CD4-positive, alpha-beta T cell treated with Interleukin-15 for 1 hour (primary cell): ENCODE results near the gene PGAM2.
A peak's percentile ranks its signal among the peaks of the same experiment; 100 is the strongest.

Experiments
- DNase-seq: peaks from one replicate; pipeline ENCODE4 v3.0.0-alpha.2; 2020

PGAM2 gene

GRCh38 chr7:44065431-44066110 is at the start of gene PGAM2:
Gene PGAM2, minus strand, starts transcription at chr7:44065567. Its CDS starts 38 bp downstream, at chr7:44065529.
- DNase-seq, result peak; percentile 14

DNA sequence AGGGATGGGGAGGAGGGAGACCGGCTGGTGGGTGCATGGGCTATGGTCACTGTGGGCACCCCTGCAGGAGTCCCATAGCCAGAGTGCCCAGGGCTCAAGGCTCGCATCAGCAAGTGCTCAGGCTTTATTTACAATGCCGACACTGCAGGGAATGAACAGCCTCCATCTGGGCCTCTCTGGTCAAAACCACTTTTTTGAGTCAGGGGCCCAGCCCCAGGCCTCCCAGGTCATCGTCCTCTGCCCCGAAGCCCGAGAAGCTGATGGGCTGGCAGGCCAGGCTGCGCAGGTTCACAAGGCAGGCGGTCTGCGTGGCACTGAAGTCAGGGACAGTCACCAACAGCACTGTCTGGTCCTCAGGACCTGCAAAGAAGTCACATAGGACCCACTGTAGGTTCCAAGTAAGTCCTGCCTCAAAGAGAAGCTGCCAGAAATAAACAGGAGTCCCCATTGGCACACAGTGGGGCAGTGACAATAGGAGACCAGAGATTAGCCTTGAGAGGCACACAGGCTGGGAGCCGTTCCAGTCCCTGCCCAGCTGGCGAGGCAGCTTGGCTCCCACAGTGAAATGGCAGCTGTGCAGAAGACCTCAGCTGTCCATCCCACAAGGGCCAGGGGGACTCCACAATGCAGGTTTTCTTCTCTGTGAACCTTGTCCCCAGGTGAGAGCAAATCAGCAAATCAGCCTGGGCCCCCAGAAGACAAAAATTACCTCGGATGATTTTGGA is 49.4 kb upstream of the PGAM2 start:
- DNase-seq, result no peak

GRCh38 chr7:44113764-44114354 is 48.5 kb upstream of the PGAM2 start:
- no peak for DNase-seq

- DNase-seq, result no peak
Observed at GRCh38 chr7:44112997-44113763, 47.8 kb upstream of the PGAM2 start.

DNA sequence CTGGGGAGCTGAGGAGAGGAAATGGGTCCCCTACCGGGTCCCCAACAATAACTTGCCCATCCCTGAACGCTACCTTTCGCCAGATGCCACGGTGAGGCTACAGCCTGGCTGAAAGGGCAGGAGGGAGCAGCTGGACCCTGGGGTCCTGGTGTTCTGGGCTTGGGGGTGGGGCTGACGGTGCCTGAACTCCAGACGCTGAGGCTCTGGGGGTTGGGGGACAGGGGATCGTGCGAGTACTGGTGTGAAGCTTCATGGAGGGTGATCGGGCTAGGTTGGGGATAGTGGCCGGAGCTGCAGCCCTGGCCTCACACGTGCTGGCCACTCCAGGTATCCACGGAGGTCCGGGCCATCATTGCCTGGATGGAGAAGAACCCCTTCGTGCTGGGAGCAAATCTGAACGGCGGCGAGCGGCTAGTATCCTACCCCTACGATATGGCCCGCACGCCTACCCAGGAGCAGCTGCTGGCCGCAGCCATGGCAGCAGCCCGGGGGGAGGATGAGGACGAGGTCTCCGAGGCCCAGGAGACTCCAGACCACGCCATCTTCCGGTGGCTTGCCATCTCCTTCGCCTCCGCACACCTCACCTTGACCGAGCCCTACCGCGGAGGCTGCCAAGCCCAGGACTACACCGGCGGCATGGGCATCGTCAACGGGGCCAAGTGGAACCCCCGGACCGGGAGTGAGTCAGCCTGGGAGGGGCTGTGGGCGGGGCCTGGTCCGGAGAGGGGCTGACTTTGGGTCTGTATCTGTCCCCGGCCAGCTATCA is 47.0 kb upstream of the PGAM2 start:
- DNase-seq, result no peak

DNA sequence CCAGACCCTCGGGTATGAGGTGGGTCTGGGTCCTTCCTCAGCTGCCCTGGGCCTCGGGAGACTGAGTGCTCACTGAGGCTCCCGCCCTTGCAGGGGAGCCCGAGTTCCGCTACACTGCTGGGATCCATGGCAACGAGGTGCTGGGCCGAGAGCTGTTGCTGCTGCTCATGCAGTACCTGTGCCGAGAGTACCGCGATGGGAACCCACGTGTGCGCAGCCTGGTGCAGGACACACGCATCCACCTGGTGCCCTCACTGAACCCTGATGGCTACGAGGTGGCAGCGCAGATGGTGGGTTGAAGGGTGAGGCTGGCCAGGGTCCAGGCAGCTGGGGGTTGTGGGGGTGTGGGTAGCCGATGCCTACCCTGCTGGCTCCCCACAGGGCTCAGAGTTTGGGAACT is 46.4 kb upstream of the PGAM2 start:
- DNase-seq, result no peak

DNA sequence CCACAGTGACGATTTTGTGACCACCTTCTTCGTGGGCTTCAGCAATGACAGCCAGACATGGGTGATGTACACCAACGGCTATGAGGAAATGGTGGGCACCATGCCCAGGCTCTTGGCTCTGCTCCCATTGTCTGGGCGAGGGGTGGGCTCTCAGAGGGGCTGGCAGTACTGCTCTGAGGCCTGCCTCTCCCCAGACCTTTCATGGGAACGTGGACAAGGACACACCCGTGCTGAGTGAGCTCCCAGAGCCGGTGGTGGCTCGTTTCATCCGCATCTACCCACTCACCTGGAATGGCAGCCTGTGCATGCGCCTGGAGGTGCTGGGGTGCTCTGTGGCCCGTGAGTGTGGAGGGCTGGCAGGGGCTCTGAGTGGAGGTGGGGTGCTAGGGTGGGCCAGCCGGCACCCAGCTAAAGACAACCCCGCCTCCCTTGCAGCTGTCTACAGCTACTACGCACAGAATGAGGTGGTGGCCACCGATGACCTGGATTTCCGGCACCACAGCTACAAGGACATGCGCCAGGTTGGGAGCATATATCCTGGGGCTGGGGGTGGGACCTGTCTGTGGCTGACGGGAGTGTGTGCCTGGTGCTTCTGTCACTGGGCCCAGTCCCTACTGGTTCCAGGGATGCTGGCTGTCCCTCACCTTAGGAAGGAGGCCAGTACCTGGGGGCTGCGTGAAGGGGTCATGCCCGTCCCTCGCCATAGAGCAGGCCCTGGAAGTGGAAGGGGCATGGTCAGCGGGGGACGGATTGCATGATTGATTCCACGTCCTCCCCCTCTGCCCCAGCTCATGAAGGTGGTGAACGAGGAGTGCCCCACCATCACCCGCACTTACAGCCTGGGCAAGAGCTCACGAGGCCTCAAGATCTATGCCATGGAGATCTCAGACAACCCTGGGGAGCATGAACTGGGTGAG is 45.6 kb upstream of the PGAM2 start:
- DNase-seq, result no peak

DNA sequence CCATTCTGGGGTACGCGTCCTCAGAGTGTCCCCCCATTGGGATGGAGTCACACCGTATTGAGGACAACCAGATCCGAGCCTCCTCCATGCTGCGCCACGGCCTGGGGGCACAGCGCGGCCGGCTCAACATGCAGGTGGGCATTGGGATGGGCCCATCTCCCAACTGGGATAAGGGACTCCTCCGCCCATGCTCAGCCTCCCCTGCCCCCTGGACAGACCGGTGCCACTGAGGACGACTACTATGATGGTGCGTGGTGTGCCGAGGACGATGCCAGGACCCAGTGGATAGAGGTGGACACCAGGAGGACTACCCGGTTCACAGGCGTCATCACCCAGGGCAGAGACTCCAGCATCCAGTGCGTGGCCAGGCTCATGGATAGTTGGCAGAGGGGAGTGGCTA is 44.6 kb upstream of the PGAM2 start:
- no peak for DNase-seq

DNA sequence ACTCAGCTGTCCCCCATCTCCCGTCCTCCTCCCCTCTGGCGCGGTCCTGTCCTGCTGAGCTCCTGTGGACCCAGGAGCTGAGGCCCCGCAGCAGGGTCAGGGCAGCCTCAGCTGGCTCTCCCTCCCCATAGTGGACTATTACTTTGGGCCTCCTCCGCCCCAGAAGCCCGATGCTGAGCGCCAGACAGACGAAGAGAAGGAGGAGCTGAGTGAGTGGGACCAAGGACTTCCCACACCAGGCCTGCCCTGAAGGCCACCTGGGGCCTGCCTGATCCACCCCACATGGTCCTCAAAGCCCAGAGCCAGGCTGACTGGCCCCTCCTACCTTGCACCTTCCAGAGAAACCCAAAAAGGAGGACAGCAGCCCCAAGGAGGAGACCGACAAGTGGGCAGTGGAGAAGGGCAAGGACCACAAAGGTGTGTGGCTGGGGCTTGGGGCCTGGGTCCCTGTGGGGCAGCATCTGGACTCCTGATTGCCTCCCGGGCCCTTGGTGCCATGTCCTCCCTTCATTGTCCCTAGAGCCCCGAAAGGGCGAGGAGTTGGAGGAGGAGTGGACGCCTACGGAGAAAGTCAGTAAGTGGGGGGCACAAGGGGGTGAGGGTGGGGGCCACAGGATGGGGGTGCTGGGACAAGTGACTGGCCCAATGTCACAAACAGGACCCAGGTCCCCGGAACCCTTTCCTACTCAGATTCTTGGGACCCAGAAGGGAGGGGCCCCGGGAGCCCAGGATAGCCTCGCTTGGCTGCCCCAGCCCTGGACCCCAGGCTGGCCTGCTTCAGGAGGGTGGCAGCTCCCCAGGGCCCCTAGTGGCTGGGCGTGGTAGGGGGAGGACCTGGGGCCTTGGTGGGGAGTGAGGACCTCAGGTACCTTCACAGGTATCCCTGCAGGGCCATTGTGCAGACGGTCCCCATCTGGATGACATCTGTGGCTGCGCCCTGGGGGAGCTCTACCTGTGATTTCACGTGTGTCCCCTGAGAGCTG is 43.7 kb upstream of the PGAM2 start:
- no peak for DNase-seq

- DNase-seq, result no peak
Observed at GRCh38 chr7:44107961-44108767, 42.8 kb upstream of the PGAM2 start.

GRCh38 chr7:44107116-44107960 is 42.0 kb upstream of the PGAM2 start:
- no peak for DNase-seq

DNA sequence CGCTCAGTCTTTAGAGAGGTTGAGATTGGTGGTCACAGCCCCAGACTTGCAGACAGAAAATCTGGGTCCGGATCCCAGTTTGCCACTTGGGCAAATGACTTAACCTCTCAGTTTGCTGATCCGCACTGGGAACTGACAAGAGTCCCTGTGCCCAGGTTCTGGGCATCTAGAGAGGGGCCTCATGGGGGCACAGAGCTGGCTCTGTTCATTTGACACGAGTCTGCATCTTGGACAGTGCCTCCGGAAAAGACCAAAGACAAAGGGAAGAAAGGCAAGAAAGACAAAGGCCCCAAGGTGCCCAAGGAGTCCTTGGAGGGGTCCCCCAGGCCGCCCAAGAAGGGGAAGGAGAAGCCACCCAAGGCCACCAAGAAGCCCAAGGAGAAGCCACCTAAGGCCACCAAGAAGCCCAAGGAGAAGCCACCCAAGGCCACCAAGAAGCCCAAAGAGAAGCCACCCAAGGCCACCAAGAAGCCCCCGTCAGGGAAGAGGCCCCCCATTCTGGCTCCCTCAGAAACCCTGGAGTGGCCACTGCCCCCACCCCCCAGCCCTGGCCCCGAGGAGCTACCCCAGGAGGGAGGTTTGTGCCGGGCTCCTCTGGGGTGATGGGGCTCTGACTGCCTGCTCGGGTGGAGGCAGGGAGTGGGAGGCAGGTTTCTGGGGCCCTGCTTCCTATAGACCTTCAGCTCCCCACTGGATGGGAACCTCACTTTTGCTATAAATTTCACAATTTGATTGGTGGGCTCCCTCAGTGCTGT is 41.1 kb upstream of the PGAM2 start:
- no peak for DNase-seq

GRCh38 chr7:44105832-44106231 is 40.5 kb upstream of the PGAM2 start:
- DNase-seq, result no peak

GRCh38 chr7:44104860-44105771 is 39.7 kb upstream of the PGAM2 start:
- DNase-seq, result no peak

DNA sequence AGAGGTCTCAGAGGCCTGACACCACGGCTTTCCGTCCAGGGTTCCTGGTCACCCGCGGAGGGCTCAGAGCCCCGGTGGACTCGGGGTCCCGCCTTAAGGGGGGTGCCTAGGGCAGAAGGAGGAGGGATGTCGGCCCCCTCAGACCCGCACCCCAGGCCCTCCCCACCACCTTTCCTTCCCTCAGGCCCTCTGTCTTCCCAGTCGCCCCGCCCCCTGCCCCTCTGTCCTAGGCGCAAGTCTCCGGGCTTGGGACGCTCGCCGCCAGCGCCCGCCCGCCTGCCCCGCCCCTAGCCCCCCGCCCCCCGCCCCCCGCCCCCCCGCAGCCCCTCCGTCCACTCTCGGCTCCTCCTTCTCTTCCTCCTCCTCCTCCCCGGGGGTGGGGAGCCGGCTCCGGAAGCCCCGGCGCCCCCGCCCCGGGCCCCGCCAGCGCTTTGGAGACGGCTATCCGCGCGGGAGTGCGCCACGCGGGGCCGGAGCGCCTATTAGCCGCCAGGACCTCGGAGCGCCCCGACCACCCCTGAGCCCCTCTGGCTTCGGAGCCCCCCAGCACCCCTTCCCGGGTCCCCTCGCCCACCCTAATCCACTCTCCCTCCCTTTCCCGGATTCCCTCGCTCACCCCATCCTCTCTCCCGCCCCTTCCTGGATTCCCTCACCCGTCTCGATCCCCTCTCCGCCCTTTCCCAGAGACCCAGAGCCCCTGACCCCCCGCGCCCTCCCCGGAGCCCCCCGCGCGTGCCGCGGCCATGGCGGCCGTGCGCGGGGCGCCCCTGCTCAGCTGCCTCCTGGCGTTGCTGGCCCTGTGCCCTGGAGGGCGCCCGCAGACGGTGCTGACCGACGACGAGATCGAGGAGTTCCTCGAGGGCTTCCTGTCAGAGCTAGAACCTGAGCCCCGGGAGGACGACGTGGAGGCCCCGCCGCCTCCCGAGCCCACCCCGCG is 38.8 kb upstream of the PGAM2 start, which contains the start of gene AEBP1:
TSS of gene AEBP1 (plus strand) at position 423 of the 937 bp plus-strand sequence. CDS start at position 744, 321 bp downstream.
- DNase-seq, result peak; percentile 49
